Measurements from ENCODE around the gene MCUB. TPM values are rescaled to one million over a fixed set of nuclear protein-coding genes. Genes with fewer than 3 reads are reported as not detected.

MCUB gene
- total RNA-seq, 1 donor from 2014 or later = 17.1 TPM

- ATAC-seq (peak; percentile 35 to 46), DNase-seq (peak; percentile 48)
- Histone ChIP-seq H3K27me3 (ENCODE audit: low read depth) (no peaks in the 10 kb centered on the region), H3K36me3 (no peaks in the 10 kb centered on the region), H3K4me3 (peak overlapping the region; percentile 89), H3K4me1 (peaks cover 13% of the 10 kb centered on the region), H3K9me3 (no peaks in the 10 kb centered on the region), H3K27ac (peak overlapping the region; percentile 92)
- TF ChIP-seq, protein P1, sequence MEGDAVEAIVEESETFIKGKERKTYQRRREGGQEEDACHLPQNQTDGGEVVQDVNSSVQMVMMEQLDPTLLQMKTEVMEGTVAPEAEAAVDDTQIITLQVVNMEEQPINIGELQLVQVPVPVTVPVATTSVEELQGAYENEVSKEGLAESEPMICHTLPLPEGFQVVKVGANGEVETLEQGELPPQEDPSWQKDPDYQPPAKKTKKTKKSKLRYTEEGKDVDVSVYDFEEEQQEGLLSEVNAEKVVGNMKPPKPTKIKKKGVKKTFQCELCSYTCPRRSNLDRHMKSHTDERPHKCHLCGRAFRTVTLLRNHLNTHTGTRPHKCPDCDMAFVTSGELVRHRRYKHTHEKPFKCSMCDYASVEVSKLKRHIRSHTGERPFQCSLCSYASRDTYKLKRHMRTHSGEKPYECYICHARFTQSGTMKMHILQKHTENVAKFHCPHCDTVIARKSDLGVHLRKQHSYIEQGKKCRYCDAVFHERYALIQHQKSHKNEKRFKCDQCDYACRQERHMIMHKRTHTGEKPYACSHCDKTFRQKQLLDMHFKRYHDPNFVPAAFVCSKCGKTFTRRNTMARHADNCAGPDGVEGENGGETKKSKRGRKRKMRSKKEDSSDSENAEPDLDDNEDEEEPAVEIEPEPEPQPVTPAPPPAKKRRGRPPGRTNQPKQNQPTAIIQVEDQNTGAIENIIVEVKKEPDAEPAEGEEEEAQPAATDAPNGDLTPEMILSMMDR (IDR thresholded peaks at IDR 0.05) = no peak
- intact Hi-C loops (cut with DNase I) = no loop called here
These were observed 442 bp upstream of the MCUB start for GRCh38 chr4:109559625-109559982.

- intact Hi-C loops (cut with DNase I) = no loop called here
- TF ChIP-seq, protein P1 (IDR thresholded peaks at IDR 0.05) = no peak
These were observed 828 bp downstream of the MCUB start for GRCh38 chr4:109560687-109561461.

GRCh38 chr4:109562457-109563239 is 2.6 kb downstream of the MCUB start:
- Histone ChIP-seq H3K36me3 (no peaks in the 10 kb centered on the region), H3K27ac (no peak overlapping the region), H3K27me3 (ENCODE audit: low read depth) (no peaks in the 10 kb centered on the region), H3K9me3 (no peaks in the 10 kb centered on the region), H3K4me3 (no peak overlapping the region), H3K4me1 (peaks cover 13% of the 10 kb centered on the region)
- DNase-seq = no peak
- TF ChIP-seq, protein P1 (IDR thresholded peaks at IDR 0.05) = no peak
- intact Hi-C loops (cut with DNase I) = no loop called here
- no peak for ATAC-seq

More at GRCh38 chr4:109560687-109561461, 828 bp downstream of the MCUB start:
- no peaks in the 10 kb centered on the region for H3K36me3 ChIP-seq
- no peaks in the 10 kb centered on the region for H3K27me3 ChIP-seq (ENCODE audit: low read depth)
- peak overlapping the region; percentile 92 for H3K27ac ChIP-seq
- H3K4me3 ChIP-seq = peak overlapping the region; percentile 89
- ATAC-seq (peak; percentile 71 to 73), DNase-seq (no peak)
- H3K4me1 ChIP-seq = peaks cover 13% of the 10 kb centered on the region
- no peaks in the 10 kb centered on the region for H3K9me3 ChIP-seq

DNA sequence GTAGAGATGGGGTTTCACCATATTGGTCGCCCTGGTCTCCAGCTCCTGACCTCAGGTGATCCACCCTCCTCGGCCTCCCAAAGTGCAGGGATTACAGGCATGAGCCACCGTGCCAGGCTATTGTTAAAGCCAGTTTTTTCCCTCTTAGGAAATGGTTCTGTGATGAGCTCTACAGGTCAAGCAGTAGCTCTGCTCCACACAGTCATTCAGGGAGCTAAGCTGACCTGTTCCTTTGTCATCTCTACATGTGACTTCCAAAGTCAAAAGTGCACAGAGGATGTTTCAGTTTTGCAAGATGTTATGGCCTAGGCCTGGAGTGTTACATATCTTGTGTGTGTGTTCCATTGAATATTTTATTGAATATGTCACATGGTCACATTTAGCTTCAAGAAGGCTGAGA is 11.4 kb downstream of the MCUB start:
- intact Hi-C loops (cut with DNase I) = no loop called here
- no peak overlapping the region for H3K27ac ChIP-seq
- DNase-seq = no peak
- no peaks in the 10 kb centered on the region for H3K9me3 ChIP-seq
- H3K36me3 ChIP-seq = no peaks in the 10 kb centered on the region
- H3K4me1 ChIP-seq = no peaks in the 10 kb centered on the region
- TF ChIP-seq, protein P1 (IDR thresholded peaks at IDR 0.05) = no peak
- H3K27me3 ChIP-seq (ENCODE audit: low read depth) = no peaks in the 10 kb centered on the region
- no peak overlapping the region for H3K4me3 ChIP-seq
- ATAC-seq = no peak

DNA sequence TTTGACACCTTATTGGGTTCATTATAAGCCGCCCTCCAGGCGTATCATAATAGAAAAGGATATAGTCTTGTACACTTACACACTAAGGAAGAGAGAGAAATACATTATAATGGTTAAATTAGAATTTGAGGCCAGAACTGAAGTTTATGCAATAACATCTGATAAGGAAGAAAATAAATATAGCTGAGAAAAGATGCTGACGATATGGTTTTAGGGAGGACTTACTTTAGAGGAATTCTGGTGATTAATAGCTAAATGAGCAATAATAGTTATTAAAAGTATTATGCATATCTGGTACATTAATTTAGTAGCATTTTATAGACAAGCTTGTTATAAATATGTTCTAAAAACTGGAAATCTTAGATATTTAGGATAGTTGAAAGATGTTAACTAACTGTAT is 12.1 kb downstream of the MCUB start:
- Histone ChIP-seq H3K4me1 (no peaks in the 10 kb centered on the region), H3K36me3 (no peaks in the 10 kb centered on the region), H3K27ac (no peak overlapping the region), H3K27me3 (ENCODE audit: low read depth) (no peaks in the 10 kb centered on the region), H3K9me3 (no peaks in the 10 kb centered on the region), H3K4me3 (no peak overlapping the region)
- intact Hi-C loops (cut with DNase I) = no loop called here
- DNase-seq = no peak
- no peak for ATAC-seq
- TF ChIP-seq, protein P1 (IDR thresholded peaks at IDR 0.05) = no peak
